ENCODE results near the gene SNTA1.
"Not testable (repeated sequence)": the region's sequence is repeated elsewhere in the genome, so short reads cannot be mapped to it uniquely, and the experiment has no call there.

SNTA1 gene

DNA sequence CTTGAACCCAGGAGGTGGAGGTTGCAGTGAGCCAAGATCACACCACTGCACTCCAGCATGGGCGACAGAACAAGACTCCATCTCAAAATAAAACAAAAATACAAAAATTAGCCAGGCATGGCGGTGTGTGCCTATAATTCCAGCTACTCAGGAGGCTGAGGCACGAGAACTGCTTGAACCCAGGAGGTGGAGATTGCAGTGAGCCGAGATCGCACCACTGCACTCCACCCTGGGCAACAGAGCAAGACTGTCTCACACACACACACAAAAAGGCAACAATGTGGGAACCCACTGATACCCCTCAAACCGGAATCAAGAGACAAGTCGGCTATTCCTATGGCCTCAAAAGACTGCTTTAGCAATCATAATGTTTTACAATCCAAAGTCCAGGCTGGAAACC lies 3.0 kb downstream of the SNTA1 start:
- not testable (repeated sequence) for H3K4me2 ChIP-seq (ENCODE audit: low read length); H3K9ac ChIP-seq (ENCODE audit: low read length); H3K79me2 ChIP-seq (ENCODE audit: control insufficient read depth, insufficient read depth, low read length); H4K8ac ChIP-seq (ENCODE audit: low read depth, low read length); H2BK120ac ChIP-seq (ENCODE audit: low read depth, low read length); H3K4me3 ChIP-seq (ENCODE audit: low read length); H3K56ac ChIP-seq (ENCODE audit: low read length); H3K79me1 ChIP-seq (ENCODE audit: low read length); H2AK5ac ChIP-seq (ENCODE audit: low read length); H4K5ac ChIP-seq (ENCODE audit: low read length); H3K27me3 ChIP-seq (ENCODE audit: insufficient read depth, low read length, poor library complexity); H3K27ac ChIP-seq (ENCODE audit: low read depth, low read length); H3K4me1 ChIP-seq (ENCODE audit: control insufficient read depth, low read depth, low read length); H3K23ac ChIP-seq (ENCODE audit: low read length); H2BK15ac ChIP-seq (replicated peaks; ENCODE audit: low read depth); H3K18ac ChIP-seq (ENCODE audit: low read length); H3K4ac ChIP-seq (ENCODE audit: low read depth, low read length); DNase-seq; H3K36me3 ChIP-seq (ENCODE audit: control insufficient read depth, insufficient read depth, low read length); H2BK5ac ChIP-seq (ENCODE audit: low read length)
- no CpG with 5 or more reads among the region's 7 CpGs for WGBS (ENCODE audit: extremely low coverage, insufficient coverage, low lambda C conversion rate)

DNA sequence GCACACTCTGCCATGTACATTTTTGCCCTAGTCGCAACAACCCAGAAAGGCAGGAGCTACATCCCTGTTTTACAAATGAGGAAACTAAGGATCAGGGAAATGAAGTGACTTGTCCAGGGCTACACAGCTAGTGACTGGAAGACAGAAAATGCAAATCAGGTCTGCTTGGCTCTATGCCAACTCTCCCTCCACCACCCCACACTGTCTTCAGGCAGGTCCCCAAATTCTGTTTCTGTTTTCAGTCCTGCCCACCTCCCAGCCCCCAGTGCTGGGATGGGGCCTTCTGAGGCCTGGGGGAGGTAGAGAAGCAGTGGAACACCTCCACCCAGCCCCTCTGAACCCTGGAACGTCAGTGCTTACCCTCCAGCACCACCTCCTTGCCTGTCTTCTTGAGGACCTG lies 5.1 kb downstream of the SNTA1 start:
- no peak overlapping the region for H2BK15ac ChIP-seq (replicated peaks; ENCODE audit: low read depth)
- no peak overlapping the region for H3K18ac ChIP-seq (ENCODE audit: low read length)
- no peak overlapping the region for H3K4me2 ChIP-seq (ENCODE audit: low read length)
- no peak overlapping the region for H2BK5ac ChIP-seq (ENCODE audit: low read length)
- no peak overlapping the region for H2BK120ac ChIP-seq (ENCODE audit: low read depth, low read length)
- no peaks in the 10 kb centered on the region for H3K79me1 ChIP-seq (ENCODE audit: low read length)
- no CpG with 5 or more reads among the region's 2 CpGs for WGBS (ENCODE audit: extremely low coverage, insufficient coverage, low lambda C conversion rate)
- H4K5ac ChIP-seq (ENCODE audit: low read length) = no peak overlapping the region
- H3K36me3 ChIP-seq (ENCODE audit: control insufficient read depth, insufficient read depth, low read length) = no peaks in the 10 kb centered on the region
- no peak overlapping the region for H2AK5ac ChIP-seq (ENCODE audit: low read length)
- H3K79me2 ChIP-seq (ENCODE audit: control insufficient read depth, insufficient read depth, low read length) = no peaks in the 10 kb centered on the region
- DNase-seq = no peak
- H4K8ac ChIP-seq (ENCODE audit: low read depth, low read length) = no peak overlapping the region
- H3K27ac ChIP-seq (ENCODE audit: low read depth, low read length) = no peak overlapping the region
- no peak overlapping the region for H3K4ac ChIP-seq (ENCODE audit: low read depth, low read length)
- no peak overlapping the region for H3K56ac ChIP-seq (ENCODE audit: low read length)
- no peak overlapping the region for H3K23ac ChIP-seq (ENCODE audit: low read length)
- no peaks in the 10 kb centered on the region for H3K4me1 ChIP-seq (ENCODE audit: control insufficient read depth, low read depth, low read length)
- H3K27me3 ChIP-seq (ENCODE audit: insufficient read depth, low read length, poor library complexity) = no peaks in the 10 kb centered on the region
- no peak overlapping the region for H3K4me3 ChIP-seq (ENCODE audit: low read length)
- no peak overlapping the region for H3K9ac ChIP-seq (ENCODE audit: low read length)

DNA sequence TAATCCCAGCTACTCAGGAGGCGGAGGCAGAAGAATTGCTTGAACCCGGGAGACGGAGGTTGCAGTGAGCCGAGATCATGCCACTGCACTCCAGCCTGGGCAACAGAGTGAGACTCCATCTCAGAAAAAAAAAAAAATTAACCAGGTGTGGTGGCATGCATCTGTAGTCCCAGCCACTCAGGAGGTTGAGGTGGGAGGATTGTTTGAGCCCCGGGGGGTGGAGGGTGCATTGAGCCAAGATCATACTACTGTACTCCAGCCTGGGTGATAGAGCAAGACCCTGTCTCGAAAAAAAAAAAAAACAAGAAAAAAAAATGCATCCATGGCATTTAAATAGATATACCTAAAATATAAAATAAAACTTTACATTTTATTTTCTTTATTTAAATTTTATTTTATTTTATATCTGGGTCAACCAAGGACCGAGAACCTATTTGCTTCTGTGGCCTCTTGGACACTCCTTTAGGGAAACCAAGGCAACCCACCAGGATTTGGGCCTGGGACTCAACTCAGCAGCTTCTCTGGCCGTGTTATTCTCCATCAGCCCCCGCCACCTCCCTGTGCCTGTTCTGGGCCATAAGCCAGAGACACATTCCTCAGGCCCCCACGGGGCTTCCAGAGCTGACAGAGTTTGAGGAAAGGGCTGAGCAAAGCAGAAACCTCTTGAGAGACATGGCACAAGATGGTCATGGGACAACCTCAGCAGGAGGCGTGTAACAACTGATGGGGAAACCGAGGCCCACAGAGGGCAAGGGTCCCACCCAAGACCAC lies 6.2 kb downstream of the SNTA1 start:
- no peak for DNase-seq
- WGBS (ENCODE audit: extremely low coverage, insufficient coverage, low lambda C conversion rate) = no CpG with 5 or more reads among the region's 12 CpGs

DNA sequence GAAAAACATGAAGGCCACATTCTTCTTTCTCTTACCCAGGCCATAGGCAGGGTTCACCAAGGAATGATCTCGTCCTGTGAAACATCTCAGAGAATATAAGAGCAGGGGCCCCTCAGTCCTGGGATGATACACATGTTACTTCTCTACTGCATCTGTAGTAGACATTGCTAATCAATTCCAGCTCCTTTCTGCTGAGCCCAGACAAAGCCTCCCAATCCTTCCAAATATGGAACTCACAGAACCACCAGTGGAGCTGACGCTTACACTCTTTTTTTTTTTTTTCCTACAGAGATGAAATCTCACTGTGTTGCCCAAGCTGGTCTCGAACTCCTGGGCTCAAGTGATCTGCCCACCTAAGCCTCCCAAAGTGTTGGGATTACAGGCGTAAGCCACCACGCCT lies 9.1 kb downstream of the SNTA1 start:
- no peaks in the 10 kb centered on the region for H3K4me1 ChIP-seq (ENCODE audit: control insufficient read depth, low read depth, low read length)

More for the DNA sequence above, 6.2 kb downstream of the SNTA1 start:
- Histone ChIP-seq H3K4ac (ENCODE audit: low read depth, low read length) (no peak overlapping the region), H2BK15ac (replicated peaks; ENCODE audit: low read depth) (no peak overlapping the region), H4K8ac (ENCODE audit: low read depth, low read length) (no peak overlapping the region), H2AK5ac (ENCODE audit: low read length) (no peak overlapping the region), H4K5ac (ENCODE audit: low read length) (no peak overlapping the region), H2BK5ac (ENCODE audit: low read length) (no peak overlapping the region), H3K36me3 (ENCODE audit: control insufficient read depth, insufficient read depth, low read length) (no peaks in the 10 kb centered on the region), H3K9ac (ENCODE audit: low read length) (no peak overlapping the region), H3K4me1 (ENCODE audit: control insufficient read depth, low read depth, low read length) (no peaks in the 10 kb centered on the region), H3K18ac (ENCODE audit: low read length) (no peak overlapping the region), H3K79me2 (ENCODE audit: control insufficient read depth, insufficient read depth, low read length) (no peaks in the 10 kb centered on the region), H3K4me3 (ENCODE audit: low read length) (no peak overlapping the region), H3K56ac (ENCODE audit: low read length) (no peak overlapping the region), H3K4me2 (ENCODE audit: low read length) (no peak overlapping the region), H3K27ac (ENCODE audit: low read depth, low read length) (no peak overlapping the region), H3K79me1 (ENCODE audit: low read length) (no peaks in the 10 kb centered on the region), H2BK120ac (ENCODE audit: low read depth, low read length) (no peak overlapping the region), H3K23ac (ENCODE audit: low read length) (no peak overlapping the region), H3K27me3 (ENCODE audit: insufficient read depth, low read length, poor library complexity) (no peaks in the 10 kb centered on the region)

DNA sequence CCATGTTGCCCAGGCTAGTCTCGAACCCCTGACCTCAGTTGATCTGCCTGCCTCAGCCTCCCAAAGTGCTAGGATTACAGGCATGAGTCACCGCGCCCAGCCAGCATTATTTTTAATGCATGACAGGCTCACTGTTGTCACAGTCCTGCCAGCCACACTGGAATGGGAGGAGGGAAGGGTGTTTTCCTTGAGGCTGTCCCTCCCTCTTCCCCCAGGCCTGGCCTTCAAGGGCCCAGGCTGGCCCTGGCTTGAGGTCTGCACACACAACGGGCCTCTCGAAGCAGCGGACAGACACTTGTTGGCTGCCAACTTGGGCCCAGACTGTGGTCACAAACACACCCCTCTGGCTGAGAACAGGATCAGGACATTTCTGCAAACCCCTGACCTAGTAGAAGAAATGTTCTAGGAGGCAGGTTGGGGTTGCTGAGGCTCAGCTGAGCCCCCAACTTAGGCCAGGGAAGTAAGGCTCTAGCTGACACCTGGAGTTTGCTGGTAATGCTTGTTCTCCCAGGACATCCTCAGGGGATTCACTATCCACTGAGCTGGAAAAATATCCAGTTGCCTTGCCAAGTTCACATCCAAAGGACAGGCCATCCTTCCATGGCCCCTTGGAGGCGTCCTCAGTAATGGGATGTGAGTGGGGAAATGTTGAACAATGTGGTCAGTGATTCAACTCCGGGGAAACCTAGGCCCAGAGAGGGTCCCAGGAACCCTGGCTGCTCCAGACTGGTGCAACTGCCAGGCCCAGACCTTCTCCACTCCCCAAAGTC lies 9.9 kb downstream of the SNTA1 start:
- Histone ChIP-seq H3K36me3 (ENCODE audit: control insufficient read depth, insufficient read depth, low read length) (no peaks in the 10 kb centered on the region), H2BK15ac (replicated peaks; ENCODE audit: low read depth) (no peak overlapping the region), H3K27me3 (ENCODE audit: insufficient read depth, low read length, poor library complexity) (no peaks in the 10 kb centered on the region), H3K56ac (ENCODE audit: low read length) (no peak overlapping the region), H4K5ac (ENCODE audit: low read length) (no peak overlapping the region), H3K4me1 (ENCODE audit: control insufficient read depth, low read depth, low read length) (no peaks in the 10 kb centered on the region), H3K23ac (ENCODE audit: low read length) (no peak overlapping the region), H3K27ac (ENCODE audit: low read depth, low read length) (no peak overlapping the region), H3K4me3 (ENCODE audit: low read length) (no peak overlapping the region), H3K79me2 (ENCODE audit: control insufficient read depth, insufficient read depth, low read length) (no peaks in the 10 kb centered on the region), H3K9ac (ENCODE audit: low read length) (no peak overlapping the region), H3K4ac (ENCODE audit: low read depth, low read length) (no peak overlapping the region), H3K18ac (ENCODE audit: low read length) (no peak overlapping the region), H3K4me2 (ENCODE audit: low read length) (no peak overlapping the region), H2BK5ac (ENCODE audit: low read length) (no peak overlapping the region), H2BK120ac (ENCODE audit: low read depth, low read length) (no peak overlapping the region), H3K79me1 (ENCODE audit: low read length) (no peaks in the 10 kb centered on the region), H4K8ac (ENCODE audit: low read depth, low read length) (no peak overlapping the region), H2AK5ac (ENCODE audit: low read length) (no peak overlapping the region)
- no peak for DNase-seq
- no CpG with 5 or more reads among the region's 8 CpGs for WGBS (ENCODE audit: extremely low coverage, insufficient coverage, low lambda C conversion rate)

More for the DNA sequence above, 9.1 kb downstream of the SNTA1 start:
- H3K4me3 ChIP-seq (ENCODE audit: low read length) = no peak overlapping the region
- no CpG with 5 or more reads among the region's 5 CpGs for WGBS (ENCODE audit: extremely low coverage, insufficient coverage, low lambda C conversion rate)
- H3K36me3 ChIP-seq (ENCODE audit: control insufficient read depth, insufficient read depth, low read length) = no peaks in the 10 kb centered on the region
- no peak overlapping the region for H3K18ac ChIP-seq (ENCODE audit: low read length)
- H2BK120ac ChIP-seq (ENCODE audit: low read depth, low read length) = no peak overlapping the region
- H3K79me2 ChIP-seq (ENCODE audit: control insufficient read depth, insufficient read depth, low read length) = no peaks in the 10 kb centered on the region
- no peaks in the 10 kb centered on the region for H3K27me3 ChIP-seq (ENCODE audit: insufficient read depth, low read length, poor library complexity)
- H4K8ac ChIP-seq (ENCODE audit: low read depth, low read length) = no peak overlapping the region
- no peaks in the 10 kb centered on the region for H3K79me1 ChIP-seq (ENCODE audit: low read length)
- H2AK5ac ChIP-seq (ENCODE audit: low read length) = no peak overlapping the region
- H3K23ac ChIP-seq (ENCODE audit: low read length) = no peak overlapping the region
- no peak overlapping the region for H3K4ac ChIP-seq (ENCODE audit: low read depth, low read length)
- H3K9ac ChIP-seq (ENCODE audit: low read length) = no peak overlapping the region
- H2BK5ac ChIP-seq (ENCODE audit: low read length) = no peak overlapping the region
- H3K27ac ChIP-seq (ENCODE audit: low read depth, low read length) = no peak overlapping the region
- no peak overlapping the region for H3K4me2 ChIP-seq (ENCODE audit: low read length)
- DNase-seq = no peak
- H4K5ac ChIP-seq (ENCODE audit: low read length) = no peak overlapping the region
- no peak overlapping the region for H3K56ac ChIP-seq (ENCODE audit: low read length)
- H2BK15ac ChIP-seq (replicated peaks; ENCODE audit: low read depth) = no peak overlapping the region

Measured in mesendoderm (in vitro differentiated cells).